ENCODE results near the gene TSLP. TPM values are rescaled to one million over a fixed set of nuclear protein-coding genes. Genes with fewer than 3 reads are reported as not detected.
A peak's percentile ranks its signal among the peaks of the same experiment; 100 is the strongest.

Gene TSLP
- total and polyA plus RNA-seq, 8 donors: 0.09 to 0.23 (median 0.12) TPM; not detected in 3

- Histone ChIP-seq H3K27ac (no peak overlapping the region), H3K9me3 (peaks cover 0 to 2% (median 0%) of the 10 kb centered on the region in 4 donors), H3K27me3 (no peaks in the 10 kb centered on the region), H3K4me3 (no peak overlapping the region), H3K4me1 (peaks cover 0 to 2% (median 0%) of the 10 kb centered on the region in 3 donors), H3K36me3 (peaks cover 0 to 67% (median 10%) of the 10 kb centered on the region in 3 donors)
- intact Hi-C loops (cut with DNase I): no loop called here
- ATAC-seq: no peak
- no peak for FAIRE-seq
- WGBS, 2 donors: 75 to 81% methylated on average over 2 of the region's 2 CpGs
- no peak for TF ChIP-seq CTCF (IDR thresholded peaks at IDR 0.05)
- no peak for DNase-seq
Observed at GRCh38 chr5:111107371-111107770, 35.9 kb downstream of the TSLP start.

GRCh38 chr5:111111956-111112355 lies 40.4 kb downstream of the TSLP start:
- Histone ChIP-seq H3K4me3 (no peak overlapping the region), H3K27me3 (no peaks in the 10 kb centered on the region), H3K4me1 (peaks cover 0 to 2% (median 0%) of the 10 kb centered on the region in 3 donors), H3K9me3 (peaks cover 0 to 2% (median 0%) of the 10 kb centered on the region in 4 donors), H3K36me3 (peaks cover 4 to 39% (median 10%) of the 10 kb centered on the region in 3 donors), H3K27ac (no peak overlapping the region)
- TF ChIP-seq CTCF (IDR thresholded peaks at IDR 0.05): no peak
- 94% methylated on average over 3 of the region's 3 CpGs for WGBS, 2 donors
- intact Hi-C loops (cut with DNase I): no loop called here
- DNase-seq (no peak), ATAC-seq (no peak), FAIRE-seq (no peak)

GRCh38 chr5:111113678-111114077 lies 42.2 kb downstream of the TSLP start:
- H3K9me3 ChIP-seq: peaks cover 0 to 2% (median 0%) of the 10 kb centered on the region in 4 donors

GRCh38 chr5:111115229-111115628 lies 43.7 kb downstream of the TSLP start:
- no peak for TF ChIP-seq CTCF (IDR thresholded peaks at IDR 0.05)
- ATAC-seq: no peak
- Histone ChIP-seq H3K9me3 (no peaks in the 10 kb centered on the region), H3K27ac (no peak overlapping the region), H3K4me3 (no peak overlapping the region), H3K36me3 (peaks cover 4 to 35% (median 6%) of the 10 kb centered on the region in 3 donors), H3K4me1 (no peaks in the 10 kb centered on the region), H3K27me3 (no peaks in the 10 kb centered on the region)
- intact Hi-C loops (cut with DNase I): no loop called here
- DNase-seq: no peak
- WGBS, 2 donors: 98 to 100% methylated on average over 1 of the region's 1 CpG
- no peak for FAIRE-seq

More at GRCh38 chr5:111113678-111114077, 42.2 kb downstream of the TSLP start:
- peaks cover 0 to 2% (median 0%) of the 10 kb centered on the region in 3 donors for H3K4me1 ChIP-seq
- H3K4me3 ChIP-seq: no peak overlapping the region
- TF ChIP-seq CTCF (IDR thresholded peaks at IDR 0.05): no peak
- FAIRE-seq: no peak
- H3K27ac ChIP-seq: no peak overlapping the region
- intact Hi-C loops (cut with DNase I): no loop called here
- H3K27me3 ChIP-seq: no peaks in the 10 kb centered on the region
- ATAC-seq: no peak
- 93 to 95% methylated on average over 3 of the region's 3 CpGs for WGBS, 2 donors
- no peak for DNase-seq
- H3K36me3 ChIP-seq: peaks cover 4 to 28% (median 6%) of the 10 kb centered on the region in 3 donors

DNA sequence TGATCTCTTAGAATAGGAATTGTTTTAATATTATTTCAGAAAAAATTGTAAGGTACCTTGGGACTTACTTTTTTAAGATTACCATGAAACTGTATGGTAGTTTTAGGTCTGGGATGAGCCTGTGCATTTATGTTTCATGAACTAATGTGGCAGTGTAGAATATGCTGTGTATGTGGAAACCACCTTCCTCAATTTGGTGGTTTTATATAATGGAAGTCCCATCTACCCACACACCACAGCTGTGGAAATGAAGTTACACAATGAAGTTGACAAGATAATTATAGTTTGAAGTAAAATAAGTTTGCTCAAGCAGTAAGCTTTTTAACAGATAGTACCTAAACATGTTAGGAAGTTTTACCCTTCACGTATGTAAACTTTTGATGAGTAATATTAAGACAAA lies 45.0 kb downstream of the TSLP start:
- Histone ChIP-seq H3K4me1 (no peaks in the 10 kb centered on the region), H3K9me3 (no peaks in the 10 kb centered on the region), H3K4me3 (no peak overlapping the region), H3K27ac (no peak overlapping the region), H3K36me3 (peaks cover 4 to 41% (median 5%) of the 10 kb centered on the region in 3 donors), H3K27me3 (no peaks in the 10 kb centered on the region)
- peak in 2 of 4 donors; percentile 36 to 56 for ATAC-seq
- DNase-seq: no peak
- TF ChIP-seq CTCF (IDR thresholded peaks at IDR 0.05): no peak
- FAIRE-seq: no peak
- intact Hi-C loops (cut with DNase I): no loop called here
- WGBS, 2 donors: 80 to 87% methylated on average over 1 of the region's 1 CpG
